ENCODE measurements around the gene GUK1. TPM values are rescaled to one million over a fixed set of nuclear protein-coding genes. Genes with fewer than 3 reads are reported as not detected.
A peak's percentile ranks its signal among the peaks of the same experiment; 100 is the strongest.

The GUK1 gene
- total and polyA plus RNA-seq, 2 of the 4 experiments (the other 2 are of a cell fraction), result 465 to 548 TPM

GRCh38 chr1:228139931-228140723 is at the start of gene GUK1 (continued):
- 0 out of 2 replicates have a peak, but pooled peaks have one; percentile 24 for TF ChIP-seq CTCF (conservative IDR thresholded peaks at IDR 0.05; ENCODE audit: low read depth, low read length)

GRCh38 chr1:228090613-228091081 is 49.4 kb upstream of the GUK1 start:
- Histone ChIP-seq H3K4me3 (ENCODE audit: insufficient read depth, low read depth, low read length) (no peak overlapping the region), H4K91ac (ENCODE audit: insufficient read depth, low read depth, low read length) (no peak overlapping the region), H3K27me3 (ENCODE audit: control insufficient read depth, insufficient read depth, low read length) (no peaks in the 10 kb centered on the region), H3K4me2 (ENCODE audit: low read depth, low read length) (no peak overlapping the region), H4K5ac (ENCODE audit: low read depth, low read length) (no peak overlapping the region), H3K9ac (ENCODE audit: low read depth, low read length) (no peak overlapping the region), H2BK5ac (ENCODE audit: low read depth, low read length, poor library complexity, severe bottlenecking) (no peak overlapping the region), H2AK5ac (ENCODE audit: low read depth, low read length) (no peak overlapping the region), H3K36me3 (ENCODE audit: control insufficient read depth, insufficient read depth, low read length) (peaks cover 27% of the 10 kb centered on the region), H2BK120ac (ENCODE audit: low read depth, low read length) (no peak overlapping the region), H4K8ac (ENCODE audit: low read depth in 2 of 2, low read length in 2 of 2) (no peak overlapping the region), H3K79me1 (ENCODE audit: low read depth in 1 of 2, low read length in 2 of 2) (peaks cover 0 to 50% of the 10 kb centered on the region in 2 experiments; a peak in 2 of 4 replicates), H3K4me1 (ENCODE audit: control insufficient read depth, insufficient read depth, low read length) (peaks cover 31% of the 10 kb centered on the region), H2AFZ (replicated peaks; ENCODE audit: low read length, poor library complexity) (no peak overlapping the region), H3K23ac (ENCODE audit: low read depth, low read length) (peak overlapping the region; percentile 42; the same call in 1 of the 2 replicates), H3K4ac (ENCODE audit: low read depth, low read length) (no peak overlapping the region), H3K14ac (replicated peaks; ENCODE audit: low read depth, low read length) (no peak overlapping the region), H2BK20ac (ENCODE audit: low read depth, low read length) (no peak overlapping the region), H3K9me3 (ENCODE audit: control insufficient read depth, insufficient read depth, low read length) (peaks cover 9% of the 10 kb centered on the region; the same call in 1 of the 2 replicates), H2BK15ac (ENCODE audit: low read depth, low read length) (no peak overlapping the region), H3K18ac (ENCODE audit: low read depth, low read length) (no peak overlapping the region), H2AK9ac (replicated peaks; ENCODE audit: low read depth, low read length, poor library complexity) (no peak overlapping the region), H3K27ac (ENCODE audit: insufficient read depth, low read length) (no peak overlapping the region), H4K20me1 (ENCODE audit: insufficient read depth, low read length) (peaks cover 100% of the 10 kb centered on the region), H3K56ac (ENCODE audit: extremely low read depth, insufficient read depth, low read length) (no peak overlapping the region), H3K9me1 (ENCODE audit: insufficient read depth, low read length) (peaks cover 43% of the 10 kb centered on the region)
- peak; percentile 55 for DNase-seq
- in situ Hi-C loops (cut with MboI; ENCODE audit: low sequenced_read_pairs) (no loop called here), dilution Hi-C loops (cut with HindIII; ENCODE audit: low sequenced_read_pairs, unreplicated experiment) (no loop called here), intact Hi-C loops (cut with micrococcal nuclease) (no loop called here)
- BruUV-seq (replicated peaks), result no TSS peak
- ChIA-PET CTCF (interaction anchor here (0.7 to 1.1 kb wide), 2 partner anchors 57 to 91 kb away, joined by 3 read pairs; no protein-coding TSS in a partner anchor), POLR2A (ENCODE audit: unreplicated experiment) (interaction anchor here (0.5 kb wide), 1 partner anchor 1258 kb away, joined by 3 read pairs; no protein-coding TSS in a partner anchor)
- TF ChIP-seq FOS (IDR thresholded peaks at IDR 0.05; ENCODE audit: low read depth, low read length) (no peak), CTCF (conservative IDR thresholded peaks at IDR 0.05; ENCODE audit: low read depth, low read length) (no peak), MAFK (IDR thresholded peaks at IDR 0.05; ENCODE audit: low read depth, low read length) (no peak), BHLHE40 (IDR thresholded peaks at IDR 0.05; ENCODE audit: low read depth, low read length) (no peak), USF2 (IDR thresholded peaks at IDR 0.05; ENCODE audit: low read depth, low read length) (no peak)
- ATAC-seq (ENCODE audit: low read depth), result peak; percentile 42
- WGBS, 2 experiments (ENCODE audit: extremely low coverage in 2 of 2, insufficient read length in 1 of 2), result no CpG with 5 or more reads among the region's 2 CpGs
